GM18907 (cell line): ENCODE results near the gene ARL2.

Experiments used
- ATAC-seq: cut with Tn5 transposase; IDR thresholded peaks from one replicate; pipeline ENCODE4 v1.9.1; 2021; ENCODE audit warnings: mild to moderate bottlenecking, moderate library complexity; ENCODE audit not compliant: unreplicated experiment

ARL2 gene

GRCh38 chr11:65069217-65069616 lies 55.3 kb downstream of the ARL2 start:
- ATAC-seq: no peak
